SK-N-SH (cell line): ENCODE measurements around the gene FABP7. TPM values are rescaled to one million over a fixed set of nuclear protein-coding genes. Genes with fewer than 3 reads are reported as not detected.

Experiments used
- CTCF ChIA-PET: fragments of 300-600, 350-600 bp; formaldehyde crosslinking; extraction: SDS; loops from one replicate; lab custom pipeline; 2021; lab: Yijun Ruan, JAX
- POLR2A ChIA-PET: fragments of 350-600 bp; sonication (Branson Sonifier 250); formaldehyde crosslinking; extraction: SDS; loops from one replicate; lab custom pipeline; 2020; ENCODE audit warnings: antibody characterized with exemption, inconsistent platforms; lab: Yijun Ruan, JAX
- DNase-seq: peaks from one replicate; pipeline ENCODE4 v3.0.0; 2012
- H2AFZ ChIP-seq: fragments of 200-600 bp; sonication (generic); 2 replicates; pipeline ENCODE4 v1.8.1; 2016; ENCODE audit warnings: antibody characterized with exemption, mild to moderate bottlenecking, low read depth
- H3F3A ChIP-seq: fragments of 200-600 bp; sonication (generic); replicated peaks from 2 replicates; pipeline ENCODE3; 2016; ENCODE audit warnings: antibody characterized with exemption, mild to moderate bottlenecking; ENCODE audit not compliant: insufficient read depth
- H3K27ac ChIP-seq, 2 experiments: fragments of 200-500 bp in 1 of 2; fragments of 200-600 bp in 1 of 2; sonication (Bioruptor generic) in 1 of 2; sonication (generic), shearing (Covaris generic) in 1 of 2; 2 replicates each; pipeline versions ENCODE4 v1.5.1 to v1.6.1; 2014 to 2016; ENCODE audit warnings: low read depth in 2 of 2, inconsistent platforms in 1 of 2, low read length in 1 of 2, mild to moderate bottlenecking in 1 of 2, mixed read lengths in 1 of 2
- H3K27me3 ChIP-seq: fragments of 200-600 bp; sonication (generic), shearing (Covaris generic); 2 replicates; pipeline ENCODE4 v1.6.1; 2016; ENCODE audit warnings: mixed run types; ENCODE audit not compliant: insufficient read depth
- H3K36me3 ChIP-seq, 2 experiments: fragments of 200-500 bp in 1 of 2; fragments of 200-600 bp in 1 of 2; sonication (Bioruptor generic) in 1 of 2; sonication (generic) in 1 of 2; replicated peaks in 1 of 2; 2 replicates each; pipeline versions ENCODE3 to v1.5.1; 2014 to 2016; ENCODE audit warnings: low read length in 1 of 2, mild to moderate bottlenecking in 1 of 2; ENCODE audit not compliant: insufficient read depth in 2 of 2, control insufficient read depth in 1 of 2
- H3K4me1 ChIP-seq, 2 experiments: fragments of 200-500 bp in 1 of 2; fragments of 200-600 bp in 1 of 2; sonication (Bioruptor generic) in 1 of 2; sonication (generic), shearing (Covaris generic) in 1 of 2; 2 replicates each; pipeline versions ENCODE4 v1.5.1 to v1.6.1; 2014 to 2016; ENCODE audit warnings: low read depth in 1 of 2, low read length in 1 of 2, mixed run types in 1 of 2; ENCODE audit not compliant: insufficient read depth in 2 of 2, control insufficient read depth in 1 of 2
- H3K4me2 ChIP-seq: fragments of 200-600 bp; sonication (generic), shearing (Covaris generic); 2 replicates; pipeline ENCODE4 v1.6.1; 2017; ENCODE audit warnings: mixed run types
- H3K4me3 ChIP-seq, 2 experiments: fragments of 200-500 bp in 1 of 2; fragments of 200-600 bp in 1 of 2; sonication (Bioruptor generic) in 1 of 2; sonication (generic), shearing (Covaris generic) in 1 of 2; 2 replicates each; pipeline versions ENCODE4 v1.5.1 to v1.8.1; 2014 to 2016; ENCODE audit warnings: low read depth in 2 of 2, inconsistent platforms in 1 of 2, low read length in 1 of 2, mild to moderate bottlenecking in 1 of 2, mixed read lengths in 1 of 2, moderate library complexity in 1 of 2
- H3K79me2 ChIP-seq: fragments of 200-600 bp; sonication (generic); 2 replicates; pipeline ENCODE4 v1.8.1; 2017; ENCODE audit warnings: mild to moderate bottlenecking; ENCODE audit not compliant: insufficient read depth
- H3K9ac ChIP-seq: fragments of 200-600 bp; sonication (generic); 2 replicates; pipeline ENCODE4 v1.6.1; 2017; ENCODE audit warnings: mixed run types
- H3K9me2 ChIP-seq: fragments of 200-600 bp; sonication (generic); 2 replicates; pipeline ENCODE4 v1.6.1; 2017; ENCODE audit warnings: mixed run types
- H3K9me3 ChIP-seq: fragments of 200-600 bp; sonication (generic); 2 replicates; pipeline ENCODE4 v1.6.1; 2017; ENCODE audit warnings: mixed run types, mild to moderate bottlenecking, moderate library complexity
- H4K20me1 ChIP-seq: fragments of 200-600 bp; sonication (generic); 2 replicates; pipeline ENCODE4 v1.6.1; 2017; ENCODE audit warnings: mild to moderate bottlenecking, mixed run types; ENCODE audit not compliant: insufficient read depth
- CHD2 ChIP-seq: fragments of 150-350 bp; IDR thresholded peaks from 2 replicates; pipeline ENCODE4 v1.6.1; 2018; ENCODE audit warnings: low read length; ENCODE audit not compliant: partially characterized antibody
- ELF1 ChIP-seq: IDR thresholded peaks from 2 replicates; pipeline ENCODE4 v1.4.0; 2012
- EP300 ChIP-seq, 2 experiments: IDR thresholded peaks; 2 replicates each; pipeline versions ENCODE4 v1.4.0 to v1.6.1; 2012; ENCODE audit warnings: borderline replicate concordance in 1 of 2, low read depth in 1 of 2, low read length in 1 of 2
- FOSL2 ChIP-seq: IDR thresholded peaks from 2 replicates; pipeline ENCODE4 v1.4.0; 2012; ENCODE audit warnings: low read depth, mild to moderate bottlenecking, moderate library complexity, borderline replicate concordance
- FOXJ3 ChIP-seq: sonication (generic); formaldehyde crosslinking; IDR thresholded peaks from 2 replicates; pipeline ENCODE4 v1.5.1; 2020; ENCODE audit warnings: mild to moderate bottlenecking, missing genetic modification reagents
- FOXM1 ChIP-seq: IDR thresholded peaks from 2 replicates; pipeline ENCODE4 v1.4.0; 2012; ENCODE audit warnings: low read depth, mild to moderate bottlenecking
- GABPA ChIP-seq: IDR thresholded peaks from 2 replicates; pipeline ENCODE4 v1.4.0; 2012; ENCODE audit warnings: low read depth, mild to moderate bottlenecking
- GATA2 ChIP-seq: sonication (generic); formaldehyde crosslinking; IDR thresholded peaks from 2 replicates; pipeline ENCODE4 v1.5.0; 2020; ENCODE audit warnings: mild to moderate bottlenecking, missing genetic modification reagents
- JUND ChIP-seq: IDR thresholded peaks from 2 replicates; pipeline ENCODE4 v1.4.0; 2012
- MEF2A ChIP-seq: IDR thresholded peaks from 2 replicates; pipeline ENCODE4 v1.4.0; 2012; ENCODE audit warnings: low read depth, borderline replicate concordance
- NFIC ChIP-seq: IDR thresholded peaks from 2 replicates; pipeline ENCODE4 v1.4.0; 2012; ENCODE audit warnings: borderline replicate concordance
- NRF1 ChIP-seq: IDR thresholded peaks from 2 replicates; pipeline ENCODE4 v1.6.1; 2012; ENCODE audit warnings: low read depth, mild to moderate bottlenecking, low read length
- PBX3 ChIP-seq: IDR thresholded peaks from 2 replicates; pipeline ENCODE4; 2012
- REST ChIP-seq: IDR thresholded peaks from 2 replicates; pipeline ENCODE4 v1.6.1; 2012; ENCODE audit warnings: mild to moderate bottlenecking, low read depth, low read length, moderate library complexity
- RFX5 ChIP-seq: IDR thresholded peaks from 2 replicates; pipeline ENCODE4 v1.6.1; 2012; ENCODE audit warnings: mild to moderate bottlenecking, improper control_type of control experiment, low read length
- RXRA ChIP-seq: IDR thresholded peaks from 2 replicates; pipeline ENCODE4 v1.4.0; 2012; ENCODE audit warnings: low read depth, mild to moderate bottlenecking, borderline replicate concordance
- SMC3 ChIP-seq: IDR thresholded peaks from 2 replicates; pipeline ENCODE4 v1.6.1; 2012; ENCODE audit warnings: low read depth, low read length, improper control_type of control experiment
- TAF1 ChIP-seq: IDR thresholded peaks from 2 replicates; pipeline ENCODE4 v1.6.1; 2012; ENCODE audit warnings: low read depth, mild to moderate bottlenecking, low read length, moderate library complexity, borderline replicate concordance
- USF2 ChIP-seq: fragments of 150-350 bp; IDR thresholded peaks from 2 replicates; pipeline ENCODE4 v1.6.1; 2017; ENCODE audit warnings: antibody characterized with exemption, low read length, low read depth, borderline replicate concordance
- WGBS: methylation state at CpG from one replicate; pipeline ENCODE4 v1.1.6; 2017; ENCODE audit warnings: low lambda C conversion rate; 5-methylcytosine and 5-hydroxymethylcytosine counted together
- polyA plus RNA-seq, 3 experiments: library from polyadenylated mRNA; depleted of rRNA; stranded (reverse); fragments of >200 nt; gene quantifications; 2 replicates each; pipeline ENCODE4 v1.2.3, GENCODE V29; 2012
- TF ChIP-seq, protein P1 (sequence below): IDR thresholded peaks from 2 replicates; pipeline ENCODE4 v1.4.0; 2012; ENCODE audit warnings: low read depth
- TF ChIP-seq, protein P2 (sequence below): fragments of 150-350 bp; IDR thresholded peaks from 2 replicates; pipeline ENCODE4 v1.6.1; 2016; ENCODE audit warnings: mild to moderate bottlenecking, low read depth, low read length

The FABP7 gene
- polyA plus RNA-seq, 1 of the 3 experiments (the other 2 are of a cell fraction): not detected

GRCh38 chr6:122751326-122751725, 28.2 kb upstream of the FABP7 start:
- ChIA-PET CTCF (no interaction called here), POLR2A (no interaction called here)
- Histone ChIP-seq H4K20me1 (no peaks in the 10 kb centered on the region), H3K36me3 (no peaks in the 10 kb centered on the region), H3K9ac (no peak overlapping the region), H3K4me2 (no peak overlapping the region), H3K79me2 (no peaks in the 10 kb centered on the region), H3K27ac (no peak overlapping the region), H3K4me3 (no peak overlapping the region), H3K27me3 (peaks cover under 1% of the 10 kb centered on the region; the same call in 1 of the 2 replicates), H2AFZ (no peak overlapping the region), H3F3A (no peaks in the 10 kb centered on the region), H3K4me1 (no peaks in the 10 kb centered on the region), H3K9me3 (no peaks in the 10 kb centered on the region; the same call in 1 of the 2 replicates), H3K9me2 (no peaks in the 10 kb centered on the region)
- WGBS: 28% methylated on average over 3 of the region's 3 CpGs
- DNase-seq: no peak
- TF ChIP-seq CHD2 (no peak), RFX5 (no peak), NFIC (no peak), SMC3 (no peak), ELF1 (no peak), FOXJ3 (CRISPR knock-in tag) (no peak)
- TF ChIP-seq, protein P1, sequence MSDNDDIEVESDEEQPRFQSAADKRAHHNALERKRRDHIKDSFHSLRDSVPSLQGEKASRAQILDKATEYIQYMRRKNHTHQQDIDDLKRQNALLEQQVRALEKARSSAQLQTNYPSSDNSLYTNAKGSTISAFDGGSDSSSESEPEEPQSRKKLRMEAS: no peak
- TF ChIP-seq, protein P2, sequence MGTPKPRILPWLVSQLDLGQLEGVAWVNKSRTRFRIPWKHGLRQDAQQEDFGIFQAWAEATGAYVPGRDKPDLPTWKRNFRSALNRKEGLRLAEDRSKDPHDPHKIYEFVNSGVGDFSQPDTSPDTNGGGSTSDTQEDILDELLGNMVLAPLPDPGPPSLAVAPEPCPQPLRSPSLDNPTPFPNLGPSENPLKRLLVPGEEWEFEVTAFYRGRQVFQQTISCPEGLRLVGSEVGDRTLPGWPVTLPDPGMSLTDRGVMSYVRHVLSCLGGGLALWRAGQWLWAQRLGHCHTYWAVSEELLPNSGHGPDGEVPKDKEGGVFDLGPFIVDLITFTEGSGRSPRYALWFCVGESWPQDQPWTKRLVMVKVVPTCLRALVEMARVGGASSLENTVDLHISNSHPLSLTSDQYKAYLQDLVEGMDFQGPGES: no peak

DNA sequence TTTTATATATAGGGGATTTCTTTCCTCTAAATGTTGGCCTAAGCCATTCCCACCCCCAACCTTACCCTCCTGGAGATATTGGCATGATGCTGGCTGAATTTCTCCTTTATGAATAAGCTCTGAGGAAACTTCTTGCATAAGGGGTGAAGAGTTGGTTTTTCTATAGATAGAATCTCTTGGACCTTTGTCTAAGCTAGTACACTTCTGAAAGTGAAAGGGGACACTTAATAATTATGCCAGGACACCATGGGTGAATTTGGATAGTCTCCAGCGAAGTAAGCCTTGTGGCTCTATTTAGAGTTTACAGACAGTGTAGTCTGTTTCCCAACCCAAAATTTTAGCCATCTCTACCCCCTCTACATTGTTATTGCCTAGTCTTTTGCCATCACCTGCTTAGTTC, 27.1 kb upstream of the FABP7 start:
- Histone ChIP-seq H3K9ac (no peak overlapping the region), H3K4me1 (no peaks in the 10 kb centered on the region), H3K27me3 (no peaks in the 10 kb centered on the region; the same call in 1 of the 2 replicates), H3K4me2 (no peak overlapping the region), H2AFZ (no peak overlapping the region), H4K20me1 (no peaks in the 10 kb centered on the region), H3K79me2 (no peaks in the 10 kb centered on the region), H3K9me3 (no peaks in the 10 kb centered on the region; the same call in 1 of the 2 replicates), H3K4me3 (no peak overlapping the region), H3K9me2 (no peaks in the 10 kb centered on the region), H3K27ac (no peak overlapping the region), H3F3A (no peaks in the 10 kb centered on the region), H3K36me3 (no peaks in the 10 kb centered on the region)
- no peak for DNase-seq
- WGBS: 7% methylated on average over 1 of the region's 1 CpG
- TF ChIP-seq ELF1 (no peak), SMC3 (no peak), FOXM1 (no peak), EP300 (IDR thresholded peaks at IDR 0.05; ENCODE audit: borderline replicate concordance in 1 of 2, low read depth in 1 of 2, low read length in 1 of 2) (no peak), NRF1 (no peak), GABPA (no peak), RFX5 (no peak), FOSL2 (no peak), TAF1 (no peak), FOXJ3 (CRISPR knock-in tag) (no peak), JUND (no peak), PBX3 (no peak), GATA2 (CRISPR knock-in tag) (no peak), REST (no peak), USF2 (no peak), MEF2A (no peak), RXRA (no peak)
- ChIA-PET POLR2A (no interaction called here), CTCF (interaction anchor here (1.8 kb wide), 1 partner anchor 37 kb away, joined by 4 read pairs; the partner anchor contains the start of gene SMPDL3A)
